ENCODE measurements around the gene MYH7B.

The MYH7B gene

DNA sequence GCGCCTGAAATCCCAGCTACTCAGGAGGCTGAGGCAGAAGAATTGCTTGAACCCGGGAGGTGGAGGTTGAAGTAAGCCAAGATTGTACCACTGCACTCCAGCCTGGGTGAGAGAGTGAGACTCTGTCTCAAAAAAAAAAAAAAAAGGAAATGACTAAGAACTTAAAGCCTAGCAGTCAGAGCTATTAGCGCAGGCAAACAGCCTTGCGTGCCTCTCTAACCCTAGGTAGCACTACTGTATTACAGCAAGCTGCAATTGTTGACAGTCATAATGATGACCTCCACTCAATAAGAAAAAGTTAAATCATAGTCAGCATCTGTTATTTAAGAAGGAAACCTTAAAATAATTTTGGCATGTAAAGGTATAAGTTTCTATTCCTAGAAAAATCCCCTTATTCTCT lies 14.4 kb upstream of the MYH7B start:
- no peak for DNase-seq
- in situ Hi-C loops (cut with HindIII; ENCODE audit: low pct_ligation_motif_present, low pct_unique_long_range_greater_than_20kb, low sequenced_read_pairs): no loop called here

DNA sequence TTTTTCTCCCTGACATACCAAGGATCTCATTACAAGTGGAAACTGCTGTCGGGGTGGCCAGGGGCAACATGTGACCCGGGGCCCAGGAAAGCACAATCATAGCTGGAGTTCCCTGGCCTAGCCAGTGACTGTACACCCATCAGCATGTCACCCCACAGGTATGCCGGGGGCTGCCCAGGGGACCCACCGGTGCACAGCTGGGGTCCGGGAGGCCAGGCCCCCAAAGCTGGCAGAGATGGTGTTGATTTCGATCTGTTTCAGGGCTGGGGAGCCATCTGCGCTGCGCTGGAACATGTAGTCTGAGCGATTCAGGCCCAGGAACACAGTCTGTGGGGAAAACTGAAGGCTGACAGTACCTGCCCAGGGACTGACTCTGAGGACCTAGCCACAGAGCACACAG lies 13.4 kb upstream of the MYH7B start:
- no peak for DNase-seq
- in situ Hi-C loops (cut with HindIII; ENCODE audit: low pct_ligation_motif_present, low pct_unique_long_range_greater_than_20kb, low sequenced_read_pairs): no loop called here

GRCh38 chr20:34943808-34944567 lies 11.7 kb upstream of the MYH7B start:
- in situ Hi-C loops (cut with HindIII; ENCODE audit: low pct_ligation_motif_present, low pct_unique_long_range_greater_than_20kb, low sequenced_read_pairs): no loop called here
- DNase-seq: no peak

GRCh38 chr20:34945315-34946077 lies 10.2 kb upstream of the MYH7B start:
- in situ Hi-C loops (cut with HindIII; ENCODE audit: low pct_ligation_motif_present, low pct_unique_long_range_greater_than_20kb, low sequenced_read_pairs): no loop called here
- DNase-seq: no peak

- peak; percentile 82 for DNase-seq
- in situ Hi-C loops (cut with HindIII; ENCODE audit: low pct_ligation_motif_present, low pct_unique_long_range_greater_than_20kb, low sequenced_read_pairs): no loop called here
These were observed 9.0 kb upstream of the MYH7B start for GRCh38 chr20:34946661-34947060.

GRCh38 chr20:34947336-34947735 lies 8.3 kb upstream of the MYH7B start:
- in situ Hi-C loops (cut with HindIII; ENCODE audit: low pct_ligation_motif_present, low pct_unique_long_range_greater_than_20kb, low sequenced_read_pairs): no loop called here

GRCh38 chr20:34948030-34948429 lies 7.6 kb upstream of the MYH7B start:
- DNase-seq: peak; percentile 48
- in situ Hi-C loops (cut with HindIII; ENCODE audit: low pct_ligation_motif_present, low pct_unique_long_range_greater_than_20kb, low sequenced_read_pairs): no loop called here

More at GRCh38 chr20:34947336-34947735, 8.3 kb upstream of the MYH7B start:
- no peak for DNase-seq

- in situ Hi-C loops (cut with HindIII; ENCODE audit: low pct_ligation_motif_present, low pct_unique_long_range_greater_than_20kb, low sequenced_read_pairs): no loop called here
- no peak for DNase-seq
These were observed 6.5 kb upstream of the MYH7B start for GRCh38 chr20:34949120-34949519.

DNA sequence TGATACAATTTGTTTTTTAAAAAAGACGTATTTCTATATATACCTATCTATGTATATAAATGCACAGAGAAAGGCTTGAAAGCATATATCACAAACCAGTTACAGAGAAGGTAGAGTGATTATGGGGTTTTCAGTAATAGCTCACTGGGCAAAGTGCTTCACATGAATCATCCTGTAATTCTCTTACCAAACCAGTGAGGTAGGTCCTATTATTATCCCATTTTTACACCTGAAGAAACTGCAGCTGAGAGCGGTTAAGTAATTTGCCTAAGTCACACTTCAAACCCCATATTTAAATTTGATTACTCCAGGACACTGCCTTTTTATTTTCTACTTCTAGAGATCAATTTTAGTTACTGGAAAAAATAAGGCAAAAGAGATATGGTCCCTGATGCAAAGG lies 4.4 kb upstream of the MYH7B start:
- DNase-seq: no peak
- in situ Hi-C loops (cut with HindIII; ENCODE audit: low pct_ligation_motif_present, low pct_unique_long_range_greater_than_20kb, low sequenced_read_pairs): no loop called here

- DNase-seq: no peak
These were observed 4.0 kb upstream of the MYH7B start for GRCh38 chr20:34951652-34952051.

DNA sequence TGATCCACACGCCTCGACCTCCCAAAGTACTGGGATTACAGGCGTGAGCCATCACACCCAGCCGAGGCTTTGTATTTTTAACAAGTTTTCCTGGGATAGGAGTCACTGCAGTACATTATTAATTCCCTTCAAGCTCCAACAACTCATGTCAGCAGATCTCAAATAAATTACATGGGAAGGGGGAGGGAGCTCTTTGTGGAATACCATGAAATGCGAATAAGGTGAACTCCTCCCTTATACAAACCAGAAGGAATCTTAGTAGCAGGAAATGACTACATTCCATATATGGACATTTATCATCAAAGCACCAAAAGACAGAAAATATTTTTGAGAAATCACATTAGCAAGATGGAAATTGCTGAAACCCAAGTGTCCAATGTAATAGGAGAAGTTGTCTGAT lies 3.0 kb upstream of the MYH7B start:
- DNase-seq: no peak
- in situ Hi-C loops (cut with HindIII; ENCODE audit: low pct_ligation_motif_present, low pct_unique_long_range_greater_than_20kb, low sequenced_read_pairs): no loop called here

More at GRCh38 chr20:34951652-34952051, 4.0 kb upstream of the MYH7B start:
- in situ Hi-C loops (cut with HindIII; ENCODE audit: low pct_ligation_motif_present, low pct_unique_long_range_greater_than_20kb, low sequenced_read_pairs): no loop called here

DNA sequence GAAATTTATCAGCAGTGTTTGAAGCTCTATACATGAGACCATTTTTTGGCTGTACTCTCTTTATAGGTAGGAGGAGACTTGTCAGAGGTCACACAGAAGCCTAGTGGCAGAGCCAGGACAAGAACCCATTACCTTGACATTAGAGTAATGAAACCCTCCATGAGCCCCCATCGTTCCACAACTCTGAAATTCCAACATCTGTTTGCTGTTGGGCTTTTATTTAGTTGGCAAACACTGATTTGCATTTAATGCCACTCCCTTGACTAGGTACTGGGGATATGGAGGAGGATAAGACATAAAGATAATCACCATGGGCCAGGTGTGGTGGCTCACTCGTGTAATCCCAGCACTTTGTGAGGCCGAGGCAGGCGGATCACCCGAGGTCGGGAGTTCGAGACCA lies 1.7 kb upstream of the MYH7B start:
- in situ Hi-C loops (cut with HindIII; ENCODE audit: low pct_ligation_motif_present, low pct_unique_long_range_greater_than_20kb, low sequenced_read_pairs): no loop called here
- no peak for DNase-seq

GRCh38 chr20:34954904-34955230 lies 801 bp upstream of the MYH7B start:
- in situ Hi-C loops (cut with HindIII; ENCODE audit: low pct_ligation_motif_present, low pct_unique_long_range_greater_than_20kb, low sequenced_read_pairs): no loop called here
- DNase-seq: peak; percentile 47

- DNase-seq: no peak
- in situ Hi-C loops (cut with HindIII; ENCODE audit: low pct_ligation_motif_present, low pct_unique_long_range_greater_than_20kb, low sequenced_read_pairs): no loop called here
These were observed 382 bp downstream of the MYH7B start for GRCh38 chr20:34956041-34956458.

- no peak for DNase-seq
- in situ Hi-C loops (cut with HindIII; ENCODE audit: low pct_ligation_motif_present, low pct_unique_long_range_greater_than_20kb, low sequenced_read_pairs): no loop called here
These were observed 1.2 kb downstream of the MYH7B start for GRCh38 chr20:34956751-34957472.

DNA sequence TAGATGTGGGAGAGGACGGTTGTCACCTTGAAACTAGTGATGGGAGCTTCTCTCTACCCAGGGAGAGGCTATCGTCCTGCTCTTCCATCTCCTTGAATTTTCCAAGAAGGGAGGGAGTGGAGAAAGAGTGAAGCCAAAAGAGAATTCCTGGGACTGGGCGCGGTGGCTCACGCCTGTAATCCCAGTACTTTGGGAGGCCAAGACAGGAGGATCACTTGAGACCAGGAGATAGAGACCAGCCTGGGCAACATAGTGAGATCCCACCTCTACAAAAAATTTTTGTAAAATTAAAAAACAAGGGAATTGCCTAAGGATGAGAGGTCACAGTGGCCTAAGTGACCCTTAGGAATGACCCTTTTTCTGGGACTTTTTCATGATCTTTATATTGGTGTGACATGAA lies 8.8 kb downstream of the MYH7B start:
- no peak for DNase-seq

GRCh38 chr20:34965051-34965450 lies 9.4 kb downstream of the MYH7B start:
- DNase-seq: no peak
- in situ Hi-C loops (cut with HindIII; ENCODE audit: low pct_ligation_motif_present, low pct_unique_long_range_greater_than_20kb, low sequenced_read_pairs): no loop called here

More for the DNA sequence above, 8.8 kb downstream of the MYH7B start:
- in situ Hi-C loops (cut with HindIII; ENCODE audit: low pct_ligation_motif_present, low pct_unique_long_range_greater_than_20kb, low sequenced_read_pairs): no loop called here

DNA sequence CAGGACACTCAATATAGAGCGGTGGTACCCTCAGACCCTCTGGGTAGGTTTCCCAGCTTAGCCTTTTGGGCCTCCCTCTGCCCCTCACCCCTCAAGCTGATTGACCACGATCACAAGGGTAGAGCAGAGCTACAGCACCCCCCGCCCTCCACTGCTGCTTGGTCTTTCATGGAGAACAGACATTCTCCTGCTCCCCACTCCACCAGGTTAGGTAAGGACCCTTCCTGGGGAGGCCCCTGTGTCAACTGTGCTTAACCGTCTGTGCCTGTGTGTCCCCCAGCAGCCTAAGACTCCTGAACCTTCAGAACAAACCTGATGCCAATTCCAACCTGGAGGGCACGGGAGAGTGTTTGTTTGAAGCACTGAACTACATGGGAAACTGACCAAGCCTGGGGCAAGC lies 11.8 kb downstream of the MYH7B start:
- in situ Hi-C loops (cut with HindIII; ENCODE audit: low pct_ligation_motif_present, low pct_unique_long_range_greater_than_20kb, low sequenced_read_pairs): no loop called here

GRCh38 chr20:34968042-34968775 lies 12.5 kb downstream of the MYH7B start:
- no peak for DNase-seq
- in situ Hi-C loops (cut with HindIII; ENCODE audit: low pct_ligation_motif_present, low pct_unique_long_range_greater_than_20kb, low sequenced_read_pairs): no loop called here

More for the DNA sequence above, 11.8 kb downstream of the MYH7B start:
- no peak for DNase-seq
